Liver (tissue), 9 donors: Measurements from ENCODE around the gene CD160. TPM values are rescaled to one million over a fixed set of nuclear protein-coding genes. Genes with fewer than 3 reads are reported as not detected.

Experiments used
- DNase-seq: peaks from one replicate; pipeline ENCODE4 v3.0.0-alpha.2; 2017; ENCODE audit warnings: low spot score
- H3K27ac ChIP-seq, 2 donors: one replicate each; pipeline ENCODE4 v1.7.0; 2013; ENCODE audit warnings: inconsistent platforms in 2 of 2, low read length in 2 of 2, control low read depth in 1 of 2, low read depth in 1 of 2, mild to moderate bottlenecking in 1 of 2
- H3K27me3 ChIP-seq, 4 donors: one replicate each; pipeline versions ENCODE4 v1.6.1 to v1.7.0; 2013; ENCODE audit warnings: low read length in 3 of 4, inconsistent platforms in 1 of 4, mild to moderate bottlenecking in 1 of 4, moderate library complexity in 1 of 4; ENCODE audit not compliant: control insufficient read depth in 4 of 4, insufficient read depth in 4 of 4
- H3K36me3 ChIP-seq, 4 donors: one replicate each; pipeline versions ENCODE4 v1.6.1 to v1.7.0; 2013; ENCODE audit warnings: low read length in 3 of 4, mild to moderate bottlenecking in 3 of 4, low read depth in 1 of 4, moderate library complexity in 1 of 4; ENCODE audit not compliant: control insufficient read depth in 4 of 4, insufficient read depth in 3 of 4
- H3K4me1 ChIP-seq, 4 donors: one replicate each; pipeline versions ENCODE4 v1.6.1 to v1.7.0; 2013; ENCODE audit warnings: low read length in 3 of 4, mild to moderate bottlenecking in 3 of 4, moderate library complexity in 1 of 4; ENCODE audit not compliant: control insufficient read depth in 4 of 4, insufficient read depth in 4 of 4
- H3K4me3 ChIP-seq, 3 donors: one replicate each; pipeline versions ENCODE4 v1.6.1 to v1.7.0; 2013; ENCODE audit warnings: low read length in 3 of 3, control low read depth in 1 of 3, low read depth in 1 of 3, mild to moderate bottlenecking in 1 of 3
- H3K9ac ChIP-seq, 2 donors: one replicate each; pipeline ENCODE4 v1.7.0; 2013; ENCODE audit warnings: low read length in 2 of 2, mild to moderate bottlenecking in 2 of 2, moderate library complexity in 2 of 2, control low read depth in 1 of 2, low read depth in 1 of 2
- H3K9me3 ChIP-seq, 4 donors: one replicate each; pipeline versions ENCODE4 v1.6.1 to v1.7.0; 2013; ENCODE audit warnings: low read length in 3 of 4; ENCODE audit not compliant: control insufficient read depth in 4 of 4
- ATF3 ChIP-seq: IDR thresholded peaks from 2 replicates; pipeline ENCODE4 v1.6.1; 2016; ENCODE audit warnings: antibody characterized with exemption
- CTCF ChIP-seq: fragments of 150-350 bp; IDR thresholded peaks from 2 replicates; pipeline ENCODE4 v1.5.1; 2017; ENCODE audit warnings: improper control_type of control experiment, low read depth, low read length; ENCODE audit not compliant: missing input control
- EGR1 ChIP-seq, 2 donors: IDR thresholded peaks; 2 replicates each; pipeline ENCODE4 v1.6.1; 2016 to 2018; ENCODE audit warnings: antibody characterized with exemption in 2 of 2, low read depth in 2 of 2
- FOXA1 ChIP-seq: IDR thresholded peaks from 2 replicates; pipeline ENCODE4 v1.6.1; 2016; ENCODE audit warnings: antibody characterized with exemption
- FOXA2 ChIP-seq: IDR thresholded peaks from 2 replicates; pipeline ENCODE4 v1.6.1; 2016; ENCODE audit warnings: antibody characterized with exemption
- GABPA ChIP-seq, 2 donors: IDR thresholded peaks in 1 of 2; conservative IDR thresholded peaks in 1 of 2; 2 replicates each; pipeline ENCODE4 v1.6.1; 2016; ENCODE audit warnings: antibody characterized with exemption in 2 of 2, mild to moderate bottlenecking in 1 of 2, moderate library complexity in 1 of 2
- HNF4G ChIP-seq: IDR thresholded peaks from 2 replicates; pipeline ENCODE4 v1.6.1; 2016; ENCODE audit warnings: antibody characterized with exemption
- JUND ChIP-seq, 2 donors: IDR thresholded peaks; 2 replicates each; pipeline ENCODE4 v1.6.1; 2016; ENCODE audit warnings: antibody characterized with exemption in 2 of 2
- MAX ChIP-seq: IDR thresholded peaks from 2 replicates; pipeline ENCODE4 v1.6.1; 2016; ENCODE audit warnings: antibody characterized with exemption
- NR2F2 ChIP-seq: IDR thresholded peaks from 2 replicates; pipeline ENCODE4 v1.6.1; 2016; ENCODE audit warnings: antibody characterized with exemption
- RAD21 ChIP-seq, 2 donors: IDR thresholded peaks; 2 replicates each; pipeline ENCODE4 v1.6.1; 2016; ENCODE audit warnings: antibody characterized with exemption in 2 of 2, mild to moderate bottlenecking in 2 of 2
- REST ChIP-seq: IDR thresholded peaks from 2 replicates; pipeline ENCODE4 v1.6.1; 2016; ENCODE audit warnings: antibody characterized with exemption, mild to moderate bottlenecking
- RXRA ChIP-seq, 2 donors: IDR thresholded peaks; 2 replicates each; pipeline ENCODE4 v1.6.1; 2017 to 2018; ENCODE audit warnings: antibody characterized with exemption in 2 of 2, mild to moderate bottlenecking in 1 of 2
- SP1 ChIP-seq: IDR thresholded peaks from 2 replicates; pipeline ENCODE4 v1.6.1; 2018; ENCODE audit warnings: antibody characterized with exemption, mild to moderate bottlenecking
- TAF1 ChIP-seq: conservative IDR thresholded peaks from 2 replicates; pipeline ENCODE4 v1.6.1; 2016; ENCODE audit warnings: antibody characterized with exemption, mild to moderate bottlenecking
- YY1 ChIP-seq: IDR thresholded peaks from 2 replicates; pipeline ENCODE4 v1.6.1; 2016; ENCODE audit warnings: antibody characterized with exemption, mild to moderate bottlenecking
- ZBTB33 ChIP-seq: IDR thresholded peaks from 2 replicates; pipeline ENCODE4 v1.6.1; 2016; ENCODE audit warnings: antibody characterized with exemption
- WGBS: extraction: QIAGEN DNeasy Blood & Tissue Kit; methylation state at CpG from one replicate; pipeline ENCODE4 v1.1.7; 2013; 5-methylcytosine and 5-hydroxymethylcytosine counted together
- polyA plus RNA-seq, 2 donors: library from polyadenylated mRNA; stranded (reverse) in 1 of 2; unstranded in 1 of 2; fragments of 200-250 nt in 1 of 2; fragments of >200 nt in 1 of 2; fragmentation: Nextera tagmentation in 1 of 2; extraction: Ambion mirVana in 1 of 2; gene quantifications; one replicate each; pipeline versions ENCODE4 v1.2.1 to v1.2.3, GENCODE V29; 2013 to 2015
- total RNA-seq, 2 donors: library from RNA; depleted of rRNA; stranded (reverse); fragments of >200 nt; gene quantifications; one replicate each; pipeline ENCODE4 v1.2.3, GENCODE V29; 2014
- donor health status: healthy.
- donor health status: healthy.
- donor health status: healthy.
- donor health status: healthy.
- donor health status: healthy.

Gene CD160
- total and polyA plus RNA-seq, 4 donors = 0.54 to 1.4 (median 1.1) TPM

GRCh38 chr1:145773423-145773822 is 54.1 kb downstream of the CD160 start:
- Histone ChIP-seq H3K27me3 (no peaks in the 10 kb centered on the region), H3K9me3 (no peaks in the 10 kb centered on the region), H3K4me1 (no peaks in the 10 kb centered on the region), H3K9ac (no peak overlapping the region), H3K36me3 (peaks cover 0 to 17% (median 7%) of the 10 kb centered on the region in 4 donors), H3K4me3 (no peak overlapping the region), H3K27ac (no peak overlapping the region)
- 93% methylated on average over 1 of the region's 1 CpG for WGBS
- TF ChIP-seq RXRA (IDR thresholded peaks at IDR 0.05) (no peak), HNF4G (no peak), FOXA1 (no peak)
- no peak for DNase-seq

- Histone ChIP-seq H3K4me3 (no peak overlapping the region), H3K36me3 (no peaks in the 10 kb centered on the region), H3K4me1 (peaks cover 0 to 4% (median 1%) of the 10 kb centered on the region in 4 donors), H3K27ac (no peak overlapping the region), H3K9ac (no peak overlapping the region), H3K9me3 (no peaks in the 10 kb centered on the region), H3K27me3 (no peaks in the 10 kb centered on the region)
- no peak for TF ChIP-seq TAF1
- no peak for TF ChIP-seq REST
- no peak for TF ChIP-seq MAX
- no peak for TF ChIP-seq YY1
- no peak for TF ChIP-seq HNF4G
- TF ChIP-seq FOXA1 = no peak
- TF ChIP-seq CTCF = no peak
- TF ChIP-seq FOXA2 = no peak
- no peak for TF ChIP-seq ZBTB33
- no peak for TF ChIP-seq GABPA (IDR thresholded peaks at IDR 0.05 in 1 of 2, conservative IDR thresholded peaks at IDR 0.05 in 1 of 2)
- TF ChIP-seq EGR1 (IDR thresholded peaks at IDR 0.05; ENCODE audit: low read depth in 2 of 2) = no peak
- TF ChIP-seq JUND (IDR thresholded peaks at IDR 0.05) = no peak
- TF ChIP-seq ATF3 = no peak
- no peak for TF ChIP-seq NR2F2
- no peak for TF ChIP-seq RAD21 (IDR thresholded peaks at IDR 0.05)
- no peak for TF ChIP-seq SP1
- 82% methylated on average over 1 of the region's 1 CpG for WGBS
- DNase-seq = no peak
These were observed 58.3 kb downstream of the CD160 start for GRCh38 chr1:145777357-145778145.
